ENCODE results near the gene NTM. TPM values are rescaled to one million over a fixed set of nuclear protein-coding genes. Genes with fewer than 3 reads are reported as not detected.
A peak's percentile ranks its signal among the peaks of the same experiment; 100 is the strongest.

NTM gene
- total RNA-seq, 2 donors from 2014 or later, result 19.1 to 44.7 TPM

GRCh38 chr11:131671734-131672133, 301.3 kb downstream of the NTM start:
- Histone ChIP-seq H3K27ac (no peak overlapping the region), H3K9me3 (no peaks in the 10 kb centered on the region), H3K4me3 (no peak overlapping the region), H3K4me1 (no peaks in the 10 kb centered on the region), H3K27me3 (no peaks in the 10 kb centered on the region), H3K36me3 (no peaks in the 10 kb centered on the region)
- DNase-seq (ENCODE audit: low spot score), result no peak
- no peak for TF ChIP-seq CTCF (IDR thresholded peaks at IDR 0.05)

GRCh38 chr11:131672191-131672590, 301.8 kb downstream of the NTM start:
- no peak for TF ChIP-seq CTCF (IDR thresholded peaks at IDR 0.05)

GRCh38 chr11:131674051-131674755, 303.8 kb downstream of the NTM start:
- Histone ChIP-seq H3K4me3 (no peak overlapping the region), H3K27ac (no peak overlapping the region), H3K36me3 (no peaks in the 10 kb centered on the region), H3K27me3 (no peaks in the 10 kb centered on the region), H3K4me1 (no peaks in the 10 kb centered on the region), H3K9me3 (no peaks in the 10 kb centered on the region)
- DNase-seq (ENCODE audit: low spot score), result peak; percentile 74
- peak; percentile 88 to 96 for TF ChIP-seq CTCF (IDR thresholded peaks at IDR 0.05)

More at GRCh38 chr11:131672191-131672590, 301.8 kb downstream of the NTM start:
- no peaks in the 10 kb centered on the region for H3K4me1 ChIP-seq
- no peaks in the 10 kb centered on the region for H3K36me3 ChIP-seq
- no peak overlapping the region for H3K4me3 ChIP-seq
- no peak for DNase-seq (ENCODE audit: low spot score)
- no peak overlapping the region for H3K27ac ChIP-seq
- no peaks in the 10 kb centered on the region for H3K9me3 ChIP-seq
- H3K27me3 ChIP-seq, result no peaks in the 10 kb centered on the region

GRCh38 chr11:131675121-131675888, 304.9 kb downstream of the NTM start:
- Histone ChIP-seq H3K36me3 (no peaks in the 10 kb centered on the region), H3K4me3 (no peak overlapping the region), H3K27me3 (no peaks in the 10 kb centered on the region), H3K27ac (no peak overlapping the region), H3K4me1 (no peaks in the 10 kb centered on the region), H3K9me3 (no peaks in the 10 kb centered on the region)
- no peak for TF ChIP-seq CTCF (IDR thresholded peaks at IDR 0.05)
- DNase-seq (ENCODE audit: low spot score), result no peak

GRCh38 chr11:131677828-131678470, 307.5 kb downstream of the NTM start:
- H3K4me1 ChIP-seq, result no peaks in the 10 kb centered on the region
- DNase-seq (ENCODE audit: low spot score), result no peak
- no peaks in the 10 kb centered on the region for H3K9me3 ChIP-seq
- no peak overlapping the region for H3K27ac ChIP-seq
- H3K36me3 ChIP-seq, result no peaks in the 10 kb centered on the region
- TF ChIP-seq CTCF (IDR thresholded peaks at IDR 0.05), result no peak
- no peaks in the 10 kb centered on the region for H3K27me3 ChIP-seq
- H3K4me3 ChIP-seq, result no peak overlapping the region
